GM23338 (cell line): Measurements from ENCODE around the gene GNB1L. TPM values are rescaled to one million over a fixed set of nuclear protein-coding genes. Genes with fewer than 3 reads are reported as not detected.

Source experiments
- ATAC-seq: fragments of 200-7000 bp; cut with Tn5 transposase; 3 replicates; pipeline ENCODE4 v1.9.1; 2020
- DNase-seq: peaks from one replicate; pipeline ENCODE4 v3.0.0-alpha.2; 2015; ENCODE audit warnings: low spot score
- H2AFZ ChIP-seq: fragments of 200-600 bp; sonication (generic); 2 replicates; pipeline ENCODE4 v1.8.0; 2016; ENCODE audit warnings: antibody characterized with exemption, mild to moderate bottlenecking, moderate library complexity
- H3F3A ChIP-seq: fragments of 200-600 bp; sonication (generic); replicated peaks from 2 replicates; pipeline ENCODE4 v1.8.0; 2017; ENCODE audit warnings: antibody characterized with exemption, mixed run types, low read depth
- H3K27ac ChIP-seq: fragments of 200-600 bp; sonication (generic); 2 replicates; pipeline ENCODE4 v1.6.1; 2016; ENCODE audit warnings: low read depth
- H3K27me3 ChIP-seq: fragments of 200-600 bp; sonication (generic); 2 replicates; pipeline ENCODE4 v1.8.0; 2016; ENCODE audit warnings: mild to moderate bottlenecking, mixed run types, moderate library complexity; ENCODE audit not compliant: insufficient read depth
- H3K36me3 ChIP-seq: fragments of 200-600 bp; sonication (generic); 2 replicates; pipeline ENCODE4 v1.8.0; 2016; ENCODE audit warnings: mild to moderate bottlenecking; ENCODE audit not compliant: insufficient read depth
- H3K4me1 ChIP-seq: fragments of 200-600 bp; sonication (generic); 2 replicates; pipeline ENCODE4 v1.8.0; 2016; ENCODE audit warnings: mild to moderate bottlenecking, moderate library complexity; ENCODE audit not compliant: insufficient read depth
- H3K4me2 ChIP-seq: fragments of 200-600 bp; sonication (generic); 2 replicates; pipeline ENCODE4 v1.7.1; 2017; ENCODE audit warnings: mixed run types
- H3K4me3 ChIP-seq: fragments of 200-600 bp; sonication (generic); 2 replicates; pipeline ENCODE4 v1.6.1; 2016; ENCODE audit warnings: mixed run types
- H3K79me2 ChIP-seq: fragments of 200-600 bp; sonication (generic); replicated peaks from 2 replicates; pipeline ENCODE4 v1.8.0; 2017; ENCODE audit warnings: mild to moderate bottlenecking; ENCODE audit not compliant: insufficient read depth
- H3K9me2 ChIP-seq: fragments of 200-600 bp; sonication (generic); 2 replicates; pipeline ENCODE4 v1.8.0; 2017; ENCODE audit not compliant: insufficient read depth
- H4K20me1 ChIP-seq: fragments of 200-600 bp; sonication (generic); replicated peaks from 2 replicates; pipeline ENCODE4 v1.8.0; 2017; ENCODE audit warnings: mild to moderate bottlenecking; ENCODE audit not compliant: insufficient read depth
- H3K27ac Mint-ChIP-seq: 2 replicates; pipeline ENCODE4 v1.8.0; 2020; ENCODE audit warnings: inconsistent platforms, mild to moderate bottlenecking, moderate library complexity, mixed read lengths
- H3K27me3 Mint-ChIP-seq: 3 replicates; pipeline ENCODE4 v1.8.0; 2022; ENCODE audit warnings: low read depth, mild to moderate bottlenecking, moderate library complexity, mixed read lengths, inconsistent platforms; ENCODE audit not compliant: insufficient read depth, poor library complexity
- H3K36me3 Mint-ChIP-seq: 3 replicates; pipeline ENCODE4 v1.8.0; 2021; ENCODE audit warnings: low read depth, mild to moderate bottlenecking, inconsistent platforms, moderate library complexity, mixed read lengths
- H3K4me1 Mint-ChIP-seq: 3 replicates; pipeline ENCODE4 v1.8.0; 2020; ENCODE audit warnings: mild to moderate bottlenecking, inconsistent platforms, mixed read lengths
- H3K4me3 Mint-ChIP-seq: 3 replicates; pipeline ENCODE4 v1.8.0; 2021; ENCODE audit warnings: moderate library complexity, mild to moderate bottlenecking, inconsistent platforms, mixed read lengths
- H3K9me3 Mint-ChIP-seq: 3 replicates; pipeline ENCODE4 v1.8.0; 2020; ENCODE audit warnings: moderate library complexity, mild to moderate bottlenecking, inconsistent platforms, mixed read lengths
- EZH2 ChIP-seq: fragments of 200-600 bp; sonication (generic); IDR thresholded peaks from one replicate; pipeline ENCODE4 v1.8.0; 2017; ENCODE audit warnings: antibody characterized with exemption, mild to moderate bottlenecking, low read depth; ENCODE audit not compliant: unreplicated experiment
- EZH2phosphoT487 ChIP-seq: fragments of 200-600 bp; sonication (generic); IDR thresholded peaks from one replicate; pipeline ENCODE4 v1.8.1; 2018; ENCODE audit warnings: antibody characterized with exemption; ENCODE audit not compliant: unreplicated experiment
- JUNB ChIP-seq: IDR thresholded peaks from one replicate; pipeline ENCODE4 v1.6.1; 2016; ENCODE audit warnings: antibody characterized with exemption; ENCODE audit not compliant: unreplicated experiment
- NANOG ChIP-seq: IDR thresholded peaks from 2 replicates; pipeline ENCODE4 v1.6.1; 2016; ENCODE audit warnings: antibody characterized with exemption, borderline replicate concordance
- STAT1 ChIP-seq: IDR thresholded peaks from one replicate; pipeline ENCODE4 v1.6.1; 2016; ENCODE audit warnings: antibody characterized with exemption; ENCODE audit not compliant: unreplicated experiment
- ZNF114 ChIP-seq: fragments of 250-450 bp; sonication (Bioruptor Pico); IDR thresholded peaks from 2 replicates; pipeline ENCODE4 v1.5.0; 2020; ENCODE audit warnings: mild to moderate bottlenecking, moderate library complexity
- ZNF331 ChIP-seq: fragments of 250-450 bp; sonication (Bioruptor Pico); IDR thresholded peaks from 2 replicates; pipeline ENCODE4 v1.5.0; 2020; ENCODE audit warnings: low read depth, mild to moderate bottlenecking, moderate library complexity
- polyA plus RNA-seq: library from polyadenylated mRNA; unstranded; fragments of >200 nt; fragmentation: Nextera tagmentation; extraction: Ambion mirVana; gene quantifications from 2 replicates; pipeline ENCODE4 v1.2.1, GENCODE V29; 2016
- total RNA-seq: library from RNA; depleted of rRNA; stranded (reverse); fragments of >200 nt; shearing (Covaris generic); gene quantifications from 2 replicates; pipeline ENCODE4 v1.2.3, GENCODE V29; 2014
- TF ChIP-seq, protein P1 (sequence below): IDR thresholded peaks from one replicate; pipeline ENCODE4 v1.6.1; 2018; ENCODE audit warnings: antibody characterized with exemption; ENCODE audit not compliant: unreplicated experiment
- TF ChIP-seq, protein P2 (sequence below): fragments of 250-450 bp; sonication (Bioruptor Pico); IDR thresholded peaks from 2 replicates; pipeline ENCODE4 v1.5.0; 2020; ENCODE audit warnings: mild to moderate bottlenecking, moderate library complexity
- TF ChIP-seq, protein P3 (sequence below), 2 experiments: fragments of 200-600 bp in 1 of 2; sonication (generic) in 1 of 2; conservative IDR thresholded peaks; 2 replicates each; pipeline versions ENCODE4 v1.5.1 to v1.6.1; 2016 to 2017; ENCODE audit warnings: antibody characterized with exemption in 2 of 2, low read depth in 2 of 2, mild to moderate bottlenecking in 2 of 2, moderate library complexity in 1 of 2

Gene GNB1L
- total and polyA plus RNA-seq, 2 experiments from 2014 or later: 15.2 to 27.8 TPM

DNA sequence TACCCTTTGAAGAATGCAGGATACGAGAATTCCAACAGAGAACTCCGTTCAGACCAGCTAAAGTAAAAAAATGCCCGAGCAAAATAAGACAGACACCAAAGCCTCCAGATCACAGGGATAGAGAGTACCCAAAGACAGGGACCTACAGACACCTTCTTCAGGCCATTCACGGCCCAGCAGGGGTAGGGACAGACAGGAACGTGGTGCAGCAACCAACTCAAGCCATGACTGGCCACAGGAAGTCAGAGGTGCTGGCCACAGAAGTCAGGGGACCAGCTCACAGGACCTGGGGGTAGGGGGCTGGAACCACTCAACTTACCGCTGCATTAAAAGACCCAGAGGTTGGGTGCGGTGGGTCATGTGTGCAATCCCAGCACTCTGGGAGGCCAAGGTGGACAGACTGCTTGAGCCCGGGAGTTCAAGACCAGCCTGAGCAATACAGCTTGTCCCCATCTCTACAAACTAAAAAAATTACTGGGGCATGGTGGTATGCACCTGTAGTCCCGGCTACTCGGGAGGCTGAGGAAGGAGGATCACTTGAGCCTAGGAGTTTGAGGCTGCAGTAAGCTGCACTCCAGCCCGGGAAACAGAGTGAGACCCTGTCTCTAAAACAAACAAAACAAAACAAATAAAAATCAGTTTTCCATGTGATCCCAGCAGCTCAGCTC lies 47.0 kb upstream of the GNB1L start:
- ATAC-seq (no peak), DNase-seq (no peak)
- Histone ChIP-seq H3K36me3 (no peaks in the 10 kb centered on the region), H3K4me3 (no peak overlapping the region), H3K27me3 (no peaks in the 10 kb centered on the region), H3K4me2 (no peak overlapping the region), H2AFZ (no peak overlapping the region), H3K27ac (no peak overlapping the region), H3K79me2 (no peaks in the 10 kb centered on the region), H3F3A (0 out of 2 replicates have a peak, but pooled peaks cover 2% of the 10 kb centered on the region), H3K9me2 (no peaks in the 10 kb centered on the region), H3K4me1 (no peaks in the 10 kb centered on the region; the same call in 1 of the 2 replicates), H4K20me1 (no peaks in the 10 kb centered on the region)
- peaks cover 3% of the 10 kb centered on the region; the same call in 1 of the 3 replicates for H3K36me3 Mint-ChIP-seq
- H3K27me3 Mint-ChIP-seq: peaks cover 12% of the 10 kb centered on the region
- H3K27ac Mint-ChIP-seq: no peak overlapping the region
- TF ChIP-seq ZNF331 (no peak), JUNB (no peak), EZH2phosphoT487 (no peak), NANOG (no peak), EZH2 (no peak), ZNF114 (CRISPR knock-in tag) (no peak), STAT1 (no peak)
- TF ChIP-seq, protein P1, sequence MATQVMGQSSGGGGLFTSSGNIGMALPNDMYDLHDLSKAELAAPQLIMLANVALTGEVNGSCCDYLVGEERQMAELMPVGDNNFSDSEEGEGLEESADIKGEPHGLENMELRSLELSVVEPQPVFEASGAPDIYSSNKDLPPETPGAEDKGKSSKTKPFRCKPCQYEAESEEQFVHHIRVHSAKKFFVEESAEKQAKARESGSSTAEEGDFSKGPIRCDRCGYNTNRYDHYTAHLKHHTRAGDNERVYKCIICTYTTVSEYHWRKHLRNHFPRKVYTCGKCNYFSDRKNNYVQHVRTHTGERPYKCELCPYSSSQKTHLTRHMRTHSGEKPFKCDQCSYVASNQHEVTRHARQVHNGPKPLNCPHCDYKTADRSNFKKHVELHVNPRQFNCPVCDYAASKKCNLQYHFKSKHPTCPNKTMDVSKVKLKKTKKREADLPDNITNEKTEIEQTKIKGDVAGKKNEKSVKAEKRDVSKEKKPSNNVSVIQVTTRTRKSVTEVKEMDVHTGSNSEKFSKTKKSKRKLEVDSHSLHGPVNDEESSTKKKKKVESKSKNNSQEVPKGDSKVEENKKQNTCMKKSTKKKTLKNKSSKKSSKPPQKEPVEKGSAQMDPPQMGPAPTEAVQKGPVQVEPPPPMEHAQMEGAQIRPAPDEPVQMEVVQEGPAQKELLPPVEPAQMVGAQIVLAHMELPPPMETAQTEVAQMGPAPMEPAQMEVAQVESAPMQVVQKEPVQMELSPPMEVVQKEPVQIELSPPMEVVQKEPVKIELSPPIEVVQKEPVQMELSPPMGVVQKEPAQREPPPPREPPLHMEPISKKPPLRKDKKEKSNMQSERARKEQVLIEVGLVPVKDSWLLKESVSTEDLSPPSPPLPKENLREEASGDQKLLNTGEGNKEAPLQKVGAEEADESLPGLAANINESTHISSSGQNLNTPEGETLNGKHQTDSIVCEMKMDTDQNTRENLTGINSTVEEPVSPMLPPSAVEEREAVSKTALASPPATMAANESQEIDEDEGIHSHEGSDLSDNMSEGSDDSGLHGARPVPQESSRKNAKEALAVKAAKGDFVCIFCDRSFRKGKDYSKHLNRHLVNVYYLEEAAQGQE: no peak
- TF ChIP-seq, protein P2, sequence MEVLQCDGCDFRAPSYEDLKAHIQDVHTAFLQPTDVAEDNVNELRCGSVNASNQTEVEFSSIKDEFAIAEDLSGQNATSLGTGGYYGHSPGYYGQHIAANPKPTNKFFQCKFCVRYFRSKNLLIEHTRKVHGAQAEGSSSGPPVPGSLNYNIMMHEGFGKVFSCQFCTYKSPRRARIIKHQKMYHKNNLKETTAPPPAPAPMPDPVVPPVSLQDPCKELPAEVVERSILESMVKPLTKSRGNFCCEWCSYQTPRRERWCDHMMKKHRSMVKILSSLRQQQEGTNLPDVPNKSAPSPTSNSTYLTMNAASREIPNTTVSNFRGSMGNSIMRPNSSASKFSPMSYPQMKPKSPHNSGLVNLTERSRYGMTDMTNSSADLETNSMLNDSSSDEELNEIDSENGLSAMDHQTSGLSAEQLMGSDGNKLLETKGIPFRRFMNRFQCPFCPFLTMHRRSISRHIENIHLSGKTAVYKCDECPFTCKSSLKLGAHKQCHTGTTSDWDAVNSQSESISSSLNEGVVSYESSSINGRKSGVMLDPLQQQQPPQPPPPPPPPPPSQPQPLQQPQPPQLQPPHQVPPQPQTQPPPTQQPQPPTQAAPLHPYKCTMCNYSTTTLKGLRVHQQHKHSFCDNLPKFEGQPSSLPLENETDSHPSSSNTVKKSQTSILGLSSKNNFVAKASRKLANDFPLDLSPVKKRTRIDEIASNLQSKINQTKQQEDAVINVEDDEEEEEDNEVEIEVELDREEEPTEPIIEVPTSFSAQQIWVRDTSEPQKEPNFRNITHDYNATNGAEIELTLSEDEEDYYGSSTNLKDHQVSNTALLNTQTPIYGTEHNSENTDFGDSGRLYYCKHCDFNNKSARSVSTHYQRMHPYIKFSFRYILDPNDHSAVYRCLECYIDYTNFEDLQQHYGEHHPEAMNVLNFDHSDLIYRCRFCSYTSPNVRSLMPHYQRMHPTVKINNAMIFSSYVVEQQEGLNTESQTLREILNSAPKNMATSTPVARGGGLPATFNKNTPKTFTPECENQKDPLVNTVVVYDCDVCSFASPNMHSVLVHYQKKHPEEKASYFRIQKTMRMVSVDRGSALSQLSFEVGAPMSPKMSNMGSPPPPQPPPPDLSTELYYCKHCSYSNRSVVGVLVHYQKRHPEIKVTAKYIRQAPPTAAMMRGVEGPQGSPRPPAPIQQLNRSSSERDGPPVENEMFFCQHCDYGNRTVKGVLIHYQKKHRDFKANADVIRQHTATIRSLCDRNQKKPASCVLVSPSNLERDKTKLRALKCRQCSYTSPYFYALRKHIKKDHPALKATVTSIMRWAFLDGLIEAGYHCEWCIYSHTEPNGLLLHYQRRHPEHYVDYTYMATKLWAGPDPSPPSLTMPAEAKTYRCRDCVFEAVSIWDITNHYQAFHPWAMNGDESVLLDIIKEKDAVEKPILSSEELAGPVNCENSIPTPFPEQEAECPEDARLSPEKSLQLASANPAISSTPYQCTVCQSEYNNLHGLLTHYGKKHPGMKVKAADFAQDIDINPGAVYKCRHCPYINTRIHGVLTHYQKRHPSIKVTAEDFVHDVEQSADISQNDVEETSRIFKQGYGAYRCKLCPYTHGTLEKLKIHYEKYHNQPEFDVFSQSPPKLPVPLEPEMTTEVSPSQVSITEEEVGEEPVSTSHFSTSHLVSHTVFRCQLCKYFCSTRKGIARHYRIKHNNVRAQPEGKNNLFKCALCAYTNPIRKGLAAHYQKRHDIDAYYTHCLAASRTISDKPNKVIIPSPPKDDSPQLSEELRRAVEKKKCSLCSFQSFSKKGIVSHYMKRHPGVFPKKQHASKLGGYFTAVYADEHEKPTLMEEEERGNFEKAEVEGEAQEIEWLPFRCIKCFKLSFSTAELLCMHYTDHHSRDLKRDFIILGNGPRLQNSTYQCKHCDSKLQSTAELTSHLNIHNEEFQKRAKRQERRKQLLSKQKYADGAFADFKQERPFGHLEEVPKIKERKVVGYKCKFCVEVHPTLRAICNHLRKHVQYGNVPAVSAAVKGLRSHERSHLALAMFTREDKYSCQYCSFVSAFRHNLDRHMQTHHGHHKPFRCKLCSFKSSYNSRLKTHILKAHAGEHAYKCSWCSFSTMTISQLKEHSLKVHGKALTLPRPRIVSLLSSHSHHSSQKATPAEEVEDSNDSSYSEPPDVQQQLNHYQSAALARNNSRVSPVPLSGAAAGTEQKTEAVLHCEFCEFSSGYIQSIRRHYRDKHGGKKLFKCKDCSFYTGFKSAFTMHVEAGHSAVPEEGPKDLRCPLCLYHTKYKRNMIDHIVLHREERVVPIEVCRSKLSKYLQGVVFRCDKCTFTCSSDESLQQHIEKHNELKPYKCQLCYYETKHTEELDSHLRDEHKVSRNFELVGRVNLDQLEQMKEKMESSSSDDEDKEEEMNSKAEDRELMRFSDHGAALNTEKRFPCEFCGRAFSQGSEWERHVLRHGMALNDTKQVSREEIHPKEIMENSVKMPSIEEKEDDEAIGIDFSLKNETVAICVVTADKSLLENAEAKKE (CRISPR knock-in tag): no peak
- TF ChIP-seq, protein P3, sequence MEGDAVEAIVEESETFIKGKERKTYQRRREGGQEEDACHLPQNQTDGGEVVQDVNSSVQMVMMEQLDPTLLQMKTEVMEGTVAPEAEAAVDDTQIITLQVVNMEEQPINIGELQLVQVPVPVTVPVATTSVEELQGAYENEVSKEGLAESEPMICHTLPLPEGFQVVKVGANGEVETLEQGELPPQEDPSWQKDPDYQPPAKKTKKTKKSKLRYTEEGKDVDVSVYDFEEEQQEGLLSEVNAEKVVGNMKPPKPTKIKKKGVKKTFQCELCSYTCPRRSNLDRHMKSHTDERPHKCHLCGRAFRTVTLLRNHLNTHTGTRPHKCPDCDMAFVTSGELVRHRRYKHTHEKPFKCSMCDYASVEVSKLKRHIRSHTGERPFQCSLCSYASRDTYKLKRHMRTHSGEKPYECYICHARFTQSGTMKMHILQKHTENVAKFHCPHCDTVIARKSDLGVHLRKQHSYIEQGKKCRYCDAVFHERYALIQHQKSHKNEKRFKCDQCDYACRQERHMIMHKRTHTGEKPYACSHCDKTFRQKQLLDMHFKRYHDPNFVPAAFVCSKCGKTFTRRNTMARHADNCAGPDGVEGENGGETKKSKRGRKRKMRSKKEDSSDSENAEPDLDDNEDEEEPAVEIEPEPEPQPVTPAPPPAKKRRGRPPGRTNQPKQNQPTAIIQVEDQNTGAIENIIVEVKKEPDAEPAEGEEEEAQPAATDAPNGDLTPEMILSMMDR (conservative IDR thresholded peaks at IDR 0.05; ENCODE audit: low read depth in 2 of 2): no peak
- peaks cover 20% of the 10 kb centered on the region for H3K4me1 Mint-ChIP-seq
- H3K4me3 Mint-ChIP-seq: no peak overlapping the region
- peaks cover 3% of the 10 kb centered on the region; the same call in 1 of the 3 replicates for H3K9me3 Mint-ChIP-seq
